ENCODE data around the gene RND1. TPM values are rescaled to one million over a fixed set of nuclear protein-coding genes. Genes with fewer than 3 reads are reported as not detected.

RND1 gene
- total RNA-seq, 1 donor from 2014 or later: 15.0 TPM

DNA sequence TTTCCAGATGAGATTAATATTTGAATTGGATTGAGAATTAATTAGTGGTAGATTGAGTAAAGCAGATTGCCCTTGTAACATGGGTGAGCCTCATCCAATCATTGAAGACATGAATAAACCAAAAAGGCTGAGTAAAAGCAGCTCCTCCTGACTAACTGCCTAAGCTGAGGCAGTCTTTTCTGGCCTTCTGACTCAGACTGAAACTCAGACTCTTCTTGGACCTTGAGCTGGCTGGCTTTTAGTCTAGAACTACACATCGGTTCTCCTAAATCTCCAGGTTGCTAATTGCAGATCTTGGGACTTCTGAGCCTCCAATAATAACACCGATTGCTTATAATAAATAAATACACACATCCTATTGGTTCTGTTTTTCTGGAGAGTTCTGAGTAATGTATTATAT lies 35.6 kb upstream of the RND1 start:
- TF ChIP-seq, protein P1, sequence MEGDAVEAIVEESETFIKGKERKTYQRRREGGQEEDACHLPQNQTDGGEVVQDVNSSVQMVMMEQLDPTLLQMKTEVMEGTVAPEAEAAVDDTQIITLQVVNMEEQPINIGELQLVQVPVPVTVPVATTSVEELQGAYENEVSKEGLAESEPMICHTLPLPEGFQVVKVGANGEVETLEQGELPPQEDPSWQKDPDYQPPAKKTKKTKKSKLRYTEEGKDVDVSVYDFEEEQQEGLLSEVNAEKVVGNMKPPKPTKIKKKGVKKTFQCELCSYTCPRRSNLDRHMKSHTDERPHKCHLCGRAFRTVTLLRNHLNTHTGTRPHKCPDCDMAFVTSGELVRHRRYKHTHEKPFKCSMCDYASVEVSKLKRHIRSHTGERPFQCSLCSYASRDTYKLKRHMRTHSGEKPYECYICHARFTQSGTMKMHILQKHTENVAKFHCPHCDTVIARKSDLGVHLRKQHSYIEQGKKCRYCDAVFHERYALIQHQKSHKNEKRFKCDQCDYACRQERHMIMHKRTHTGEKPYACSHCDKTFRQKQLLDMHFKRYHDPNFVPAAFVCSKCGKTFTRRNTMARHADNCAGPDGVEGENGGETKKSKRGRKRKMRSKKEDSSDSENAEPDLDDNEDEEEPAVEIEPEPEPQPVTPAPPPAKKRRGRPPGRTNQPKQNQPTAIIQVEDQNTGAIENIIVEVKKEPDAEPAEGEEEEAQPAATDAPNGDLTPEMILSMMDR (IDR thresholded peaks at IDR 0.05; ENCODE audit: unreplicated experiment): no peak
- Mint-ChIP-seq H3K4me1 (no peaks in the 10 kb centered on the region), H3K4me3 (no peak overlapping the region), H3K27me3 (ENCODE audit: low read depth) (peaks cover 18% of the 10 kb centered on the region), H3K27ac (no peak overlapping the region), H3K9me3 (no peaks in the 10 kb centered on the region), H3K36me3 (no peaks in the 10 kb centered on the region)
- no peak for DNase-seq (ENCODE audit: low spot score in 2 of 2, unreplicated experiment in 2 of 2)

DNA sequence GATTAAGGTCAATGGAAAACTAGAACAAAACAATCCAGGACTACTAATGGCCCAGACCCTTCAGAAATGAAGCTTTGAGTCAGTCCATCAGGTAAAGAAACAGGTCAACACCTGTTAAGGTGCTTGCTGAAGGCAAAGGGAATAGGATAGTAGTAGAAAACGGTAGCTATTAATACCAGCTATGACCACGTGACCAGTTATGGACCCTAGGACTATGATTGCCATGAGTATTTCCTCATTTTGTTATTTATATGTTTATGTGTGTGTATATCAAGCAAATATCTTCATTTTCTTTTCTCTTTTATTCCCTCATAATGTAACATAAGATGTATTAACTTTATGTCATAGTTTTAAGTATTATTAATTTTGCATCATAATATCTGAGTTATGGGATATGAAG lies 34.0 kb upstream of the RND1 start:
- H3K4me1 Mint-ChIP-seq: no peaks in the 10 kb centered on the region
- peaks cover 14% of the 10 kb centered on the region for H3K27me3 Mint-ChIP-seq (ENCODE audit: low read depth)
- no peak overlapping the region for H3K27ac Mint-ChIP-seq
- H3K4me3 Mint-ChIP-seq: no peak overlapping the region
- no peak for DNase-seq (ENCODE audit: low spot score in 2 of 2, unreplicated experiment in 2 of 2)
- no peaks in the 10 kb centered on the region for H3K36me3 Mint-ChIP-seq
- TF ChIP-seq, protein P1 (IDR thresholded peaks at IDR 0.05; ENCODE audit: unreplicated experiment): no peak
- H3K9me3 Mint-ChIP-seq: no peaks in the 10 kb centered on the region

DNA sequence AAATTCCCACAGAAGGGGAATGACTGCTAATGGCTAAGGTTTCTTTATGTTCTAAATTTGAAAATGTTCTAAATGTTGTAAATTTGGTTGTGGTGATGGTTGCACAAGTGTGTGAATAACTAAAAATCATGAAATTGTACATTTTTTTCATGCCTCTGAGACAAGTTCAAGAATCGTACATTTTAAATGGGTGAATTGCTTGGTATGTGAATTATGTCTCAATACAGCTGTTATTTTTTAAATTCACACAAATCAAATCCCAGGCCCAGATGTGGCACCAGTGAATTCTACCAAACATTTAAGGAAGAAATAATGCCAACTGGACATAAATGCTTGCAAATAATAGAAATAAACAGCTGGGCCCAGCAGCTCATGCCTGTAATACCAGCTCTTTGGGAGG lies 28.6 kb upstream of the RND1 start:
- Mint-ChIP-seq H3K27ac (no peak overlapping the region), H3K9me3 (no peaks in the 10 kb centered on the region), H3K27me3 (ENCODE audit: low read depth) (peaks cover 28% of the 10 kb centered on the region), H3K4me1 (peaks cover 5% of the 10 kb centered on the region), H3K36me3 (no peaks in the 10 kb centered on the region), H3K4me3 (no peak overlapping the region)
- DNase-seq (ENCODE audit: low spot score in 2 of 2, unreplicated experiment in 2 of 2): no peak
- TF ChIP-seq, protein P1 (IDR thresholded peaks at IDR 0.05; ENCODE audit: unreplicated experiment): no peak

DNA sequence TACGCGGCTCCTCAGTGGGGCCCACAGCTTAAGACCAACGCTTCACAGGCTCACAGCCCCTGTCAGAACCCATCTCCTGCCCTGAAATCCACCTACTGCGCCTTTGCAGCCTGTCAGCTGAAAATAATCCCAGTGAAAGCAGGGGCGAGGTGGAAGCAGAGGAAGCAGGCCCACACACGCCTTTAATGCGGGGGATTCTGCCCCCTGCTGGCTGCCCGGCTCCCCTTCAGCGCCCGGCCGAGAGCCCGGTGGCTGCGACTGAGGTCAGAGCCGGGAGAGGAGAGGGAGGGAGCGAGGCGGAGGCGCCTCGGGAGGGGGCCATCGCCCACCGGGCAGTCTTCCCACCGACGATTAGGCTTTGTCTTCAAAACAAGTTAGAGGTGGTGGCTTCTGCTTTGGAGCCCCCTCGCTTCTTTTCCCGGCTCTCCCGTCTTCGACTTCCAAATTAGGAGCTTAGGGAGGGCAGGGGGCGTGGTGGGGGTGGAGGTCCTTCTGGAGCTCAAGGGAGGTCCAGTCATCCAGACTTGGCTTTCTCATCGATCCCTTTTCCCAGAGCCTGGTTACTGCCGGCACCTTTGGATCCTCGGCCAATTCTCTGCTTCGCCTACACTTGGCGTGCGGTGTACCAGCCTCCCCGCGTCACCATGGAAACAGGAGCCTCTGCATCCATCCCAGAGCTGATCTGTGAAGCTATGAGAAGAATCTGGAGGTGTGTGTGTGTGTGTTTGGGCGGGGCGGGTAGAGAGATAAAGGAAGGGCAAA lies 25.2 kb upstream of the RND1 start:
- H3K9me3 Mint-ChIP-seq: no peaks in the 10 kb centered on the region
- peak overlapping the region; percentile 49 for H3K4me3 Mint-ChIP-seq
- peak; percentile 71 to 92 for DNase-seq (ENCODE audit: low spot score in 2 of 2, unreplicated experiment in 2 of 2)
- no peaks in the 10 kb centered on the region for H3K36me3 Mint-ChIP-seq
- H3K27me3 Mint-ChIP-seq (ENCODE audit: low read depth): peaks cover 13% of the 10 kb centered on the region
- H3K4me1 Mint-ChIP-seq: peaks cover 5% of the 10 kb centered on the region
- TF ChIP-seq, protein P1 (IDR thresholded peaks at IDR 0.05; ENCODE audit: unreplicated experiment): peak; percentile 89
- H3K27ac Mint-ChIP-seq: peak overlapping the region; percentile 67

DNA sequence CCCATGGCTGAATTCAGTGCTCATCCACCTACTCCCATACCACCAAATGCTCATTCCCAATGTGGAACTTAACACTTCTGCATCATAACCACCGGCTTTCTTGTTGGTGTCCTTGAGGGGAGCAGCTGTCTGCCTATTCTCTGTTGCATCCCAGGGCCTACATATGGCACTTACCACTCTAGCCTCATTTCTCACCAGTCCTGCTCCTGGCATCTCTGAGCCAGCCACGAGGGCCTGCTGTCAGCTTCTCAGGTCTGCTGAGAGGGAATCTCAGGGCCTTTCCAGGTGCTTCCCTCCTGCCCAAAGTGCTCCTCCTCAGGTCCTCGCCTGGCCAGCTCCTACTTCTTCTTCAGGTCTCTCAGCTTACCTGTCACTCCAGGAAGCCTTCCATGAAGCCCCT lies 24.0 kb upstream of the RND1 start:
- no peak for DNase-seq (ENCODE audit: low spot score in 2 of 2, unreplicated experiment in 2 of 2)
- Mint-ChIP-seq H3K4me1 (peaks cover 5% of the 10 kb centered on the region), H3K9me3 (no peaks in the 10 kb centered on the region), H3K4me3 (no peak overlapping the region), H3K27ac (no peak overlapping the region), H3K27me3 (ENCODE audit: low read depth) (peaks cover 13% of the 10 kb centered on the region), H3K36me3 (no peaks in the 10 kb centered on the region)
- TF ChIP-seq, protein P1 (IDR thresholded peaks at IDR 0.05; ENCODE audit: unreplicated experiment): no peak
